ENCODE results near the gene MFN2. TPM values are rescaled to one million over a fixed set of nuclear protein-coding genes. Genes with fewer than 3 reads are reported as not detected.
A peak's percentile ranks its signal among the peaks of the same experiment; 100 is the strongest.

MFN2 gene
- total RNA-seq, 4 donors from 2014 or later: 53.8 to 71.6 (median 58.7) TPM

DNA sequence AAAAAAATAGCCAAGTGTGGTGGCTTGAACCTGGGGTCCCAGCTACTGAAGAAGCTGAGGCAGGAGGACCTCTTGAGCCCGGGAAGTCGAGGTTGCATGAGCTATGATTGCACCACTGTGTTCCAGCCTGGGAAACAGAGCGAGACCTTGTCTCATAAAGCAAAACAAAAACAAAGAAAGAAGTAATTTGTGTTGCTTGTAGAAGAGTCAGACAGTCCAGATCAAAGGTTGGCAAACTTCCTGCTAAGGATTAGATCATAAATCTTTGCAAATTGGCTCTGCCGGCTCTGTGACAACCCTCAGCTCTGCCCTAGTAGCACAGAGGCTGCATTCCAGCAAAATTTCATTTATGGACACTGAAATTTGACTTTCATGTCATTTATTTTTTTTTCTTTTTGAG is 19.0 kb upstream of the MFN2 start:
- 20 to 21% methylated on average over 4 of the region's 4 CpGs for WGBS, 2 donors
- Histone ChIP-seq H3K36me3 (peaks cover 0 to 88% (median 12%) of the 10 kb centered on the region in 3 donors), H3K4me3 (no peak overlapping the region), H3K4me1 (peaks cover 0 to 13% (median 3%) of the 10 kb centered on the region in 4 donors), H3K27me3 (no peaks in the 10 kb centered on the region), H3K9me3 (no peaks in the 10 kb centered on the region), H3K27ac (peak overlapping the region in 2 of 4 donors; percentile 38 to 39)
- peak in 1 of 2 donors; percentile 28 for DNase-seq (ENCODE audit: low spot score in 2 of 2)
- TF ChIP-seq EP300 (IDR thresholded peaks at IDR 0.05): no peak
- TF ChIP-seq POLR2A (IDR thresholded peaks at IDR 0.05): no peak
- TF ChIP-seq, protein P1, sequence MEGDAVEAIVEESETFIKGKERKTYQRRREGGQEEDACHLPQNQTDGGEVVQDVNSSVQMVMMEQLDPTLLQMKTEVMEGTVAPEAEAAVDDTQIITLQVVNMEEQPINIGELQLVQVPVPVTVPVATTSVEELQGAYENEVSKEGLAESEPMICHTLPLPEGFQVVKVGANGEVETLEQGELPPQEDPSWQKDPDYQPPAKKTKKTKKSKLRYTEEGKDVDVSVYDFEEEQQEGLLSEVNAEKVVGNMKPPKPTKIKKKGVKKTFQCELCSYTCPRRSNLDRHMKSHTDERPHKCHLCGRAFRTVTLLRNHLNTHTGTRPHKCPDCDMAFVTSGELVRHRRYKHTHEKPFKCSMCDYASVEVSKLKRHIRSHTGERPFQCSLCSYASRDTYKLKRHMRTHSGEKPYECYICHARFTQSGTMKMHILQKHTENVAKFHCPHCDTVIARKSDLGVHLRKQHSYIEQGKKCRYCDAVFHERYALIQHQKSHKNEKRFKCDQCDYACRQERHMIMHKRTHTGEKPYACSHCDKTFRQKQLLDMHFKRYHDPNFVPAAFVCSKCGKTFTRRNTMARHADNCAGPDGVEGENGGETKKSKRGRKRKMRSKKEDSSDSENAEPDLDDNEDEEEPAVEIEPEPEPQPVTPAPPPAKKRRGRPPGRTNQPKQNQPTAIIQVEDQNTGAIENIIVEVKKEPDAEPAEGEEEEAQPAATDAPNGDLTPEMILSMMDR (IDR thresholded peaks at IDR 0.05): no peak

DNA sequence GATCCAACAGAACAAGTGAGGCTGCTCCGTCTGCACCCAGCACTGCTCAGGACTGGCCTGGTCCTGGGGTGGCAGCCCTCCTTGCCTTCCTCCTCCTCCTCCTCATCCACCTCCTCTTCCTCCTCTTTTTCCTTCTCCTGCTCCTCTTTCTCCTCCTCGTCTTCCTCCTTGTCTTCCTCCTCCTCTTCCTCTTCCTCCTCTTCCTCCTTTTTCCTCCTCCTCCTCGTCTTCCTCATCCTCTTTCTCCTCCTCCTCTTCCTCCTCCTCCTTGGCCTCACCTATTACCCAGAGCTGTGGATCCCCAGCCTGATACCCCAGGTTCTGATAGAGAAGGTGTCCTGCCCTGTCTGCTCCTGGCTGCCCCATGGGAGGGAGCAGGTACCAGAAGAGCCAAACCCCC is 16.6 kb upstream of the MFN2 start:
- Histone ChIP-seq H3K27me3 (no peaks in the 10 kb centered on the region), H3K4me3 (no peak overlapping the region), H3K9me3 (no peaks in the 10 kb centered on the region), H3K36me3 (peaks cover 0 to 87% (median 12%) of the 10 kb centered on the region in 3 donors), H3K4me1 (peaks cover 0 to 13% (median 3%) of the 10 kb centered on the region in 4 donors), H3K27ac (no peak overlapping the region)
- TF ChIP-seq EP300 (IDR thresholded peaks at IDR 0.05) (no peak), POLR2A (IDR thresholded peaks at IDR 0.05) (no peak)
- TF ChIP-seq, protein P1 (IDR thresholded peaks at IDR 0.05): no peak
- DNase-seq (ENCODE audit: low spot score in 2 of 2): no peak
- whole genome bisulfite sequencing, 2 donors: 80 to 88% methylated on average over 3 of the region's 3 CpGs

DNA sequence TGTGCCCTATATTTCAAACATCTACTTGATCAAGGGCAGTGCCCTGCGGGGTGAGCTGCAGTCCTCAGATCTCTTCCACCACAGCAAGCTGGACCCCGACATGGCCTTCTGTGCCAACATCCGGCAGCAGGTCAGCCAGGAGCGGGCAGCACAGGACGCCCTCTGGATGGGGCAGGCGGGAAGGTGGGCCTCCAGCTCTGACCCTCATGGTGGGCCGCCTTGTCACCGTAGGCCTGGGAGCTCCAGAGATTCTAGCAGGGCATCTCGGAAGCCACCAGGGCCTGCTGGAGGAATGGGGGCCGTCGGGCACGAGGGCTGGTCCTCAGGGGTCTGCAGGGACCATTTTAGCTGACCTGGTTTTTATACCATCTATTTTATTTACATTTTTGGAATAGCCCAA is 15.6 kb upstream of the MFN2 start:
- Histone ChIP-seq H3K36me3 (peaks cover 0 to 83% (median 12%) of the 10 kb centered on the region in 3 donors), H3K4me3 (no peak overlapping the region), H3K4me1 (peaks cover 0 to 13% (median 3%) of the 10 kb centered on the region in 4 donors), H3K27me3 (no peaks in the 10 kb centered on the region), H3K27ac (no peak overlapping the region), H3K9me3 (no peaks in the 10 kb centered on the region)
- 88 to 95% methylated on average over 6 to 11 of the region's 12 CpGs for WGBS, 2 donors
- DNase-seq (ENCODE audit: low spot score in 2 of 2): no peak
- TF ChIP-seq, protein P1 (IDR thresholded peaks at IDR 0.05): no peak
- TF ChIP-seq EP300 (IDR thresholded peaks at IDR 0.05) (no peak), POLR2A (IDR thresholded peaks at IDR 0.05) (no peak)

DNA sequence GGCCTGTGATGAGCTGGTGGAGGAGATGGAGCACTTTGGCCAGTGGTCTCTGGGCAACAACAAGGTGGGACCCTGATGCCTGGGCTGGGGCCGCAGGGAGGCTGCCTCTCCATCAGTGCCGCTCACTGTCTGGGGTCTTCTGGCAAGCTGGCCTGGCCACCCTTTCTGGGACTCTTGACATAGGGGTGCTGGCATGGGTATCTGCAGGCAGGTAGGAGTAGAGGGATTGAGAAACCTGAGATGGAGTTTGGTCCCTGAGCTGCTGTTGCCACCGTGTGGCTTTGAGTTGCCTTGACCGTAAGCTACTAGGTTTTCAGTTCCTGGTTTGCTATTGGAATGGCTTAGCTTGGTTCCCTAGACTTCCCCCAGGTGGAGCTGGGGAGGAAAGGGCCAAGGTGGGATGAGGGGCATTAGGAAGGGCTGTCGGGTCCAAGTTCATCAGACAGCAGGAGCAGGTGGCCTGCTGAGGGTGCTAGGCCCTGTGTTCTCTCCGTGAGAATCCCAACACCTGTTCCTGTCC is 13.2 kb upstream of the MFN2 start:
- H3K9me3 ChIP-seq: no peaks in the 10 kb centered on the region
- H3K4me1 ChIP-seq: no peaks in the 10 kb centered on the region
- no peak for DNase-seq (ENCODE audit: low spot score in 2 of 2)
- peaks cover 0 to 91% (median 12%) of the 10 kb centered on the region in 3 donors for H3K36me3 ChIP-seq
- WGBS, 2 donors: 43 to 55% methylated on average over 6 of the region's 6 CpGs
- TF ChIP-seq, protein P1 (IDR thresholded peaks at IDR 0.05): peak in 3 of 5 experiments; percentile 17 to 33 (median 32)
- TF ChIP-seq POLR2A (IDR thresholded peaks at IDR 0.05): no peak
- no peak overlapping the region for H3K4me3 ChIP-seq
- H3K27ac ChIP-seq: no peak overlapping the region
- H3K27me3 ChIP-seq: no peaks in the 10 kb centered on the region

DNA sequence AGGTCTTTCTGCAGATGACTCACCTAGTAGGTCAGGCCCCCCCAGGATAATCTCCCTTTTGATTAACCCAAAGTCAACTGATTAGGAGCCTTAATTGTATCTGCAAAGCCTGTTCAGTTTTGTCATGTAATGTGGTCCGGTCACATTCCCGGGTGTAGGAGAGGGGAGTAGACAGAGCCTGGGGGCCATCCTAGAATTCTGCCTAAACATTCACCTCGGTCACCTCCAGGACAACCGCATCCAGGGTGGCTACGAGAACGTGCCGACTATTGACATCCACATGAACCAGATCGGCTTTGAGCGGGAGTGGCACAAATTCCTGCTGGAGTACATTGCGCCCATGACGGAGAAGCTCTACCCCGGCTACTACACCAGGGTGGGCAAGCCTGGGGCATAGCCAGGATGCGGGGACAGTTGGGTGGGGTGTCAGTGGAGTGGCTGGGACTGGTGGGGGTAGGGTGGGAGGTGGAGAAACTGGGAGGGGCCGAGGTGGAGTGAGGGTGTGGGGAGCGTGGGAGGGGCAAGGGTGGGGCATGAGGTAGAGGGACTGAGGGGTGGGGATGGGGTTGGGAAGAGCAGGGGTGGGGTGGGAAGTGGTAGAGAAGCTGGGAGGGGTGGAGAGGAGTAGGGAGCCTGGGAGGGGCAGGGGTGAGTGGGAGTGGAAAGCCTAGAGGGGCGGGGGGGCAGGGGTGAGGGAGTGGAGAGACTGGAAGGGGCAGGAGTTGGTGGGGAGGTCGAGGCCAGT is 9.6 kb upstream of the MFN2 start:
- no peaks in the 10 kb centered on the region for H3K9me3 ChIP-seq
- no peak overlapping the region for H3K4me3 ChIP-seq
- no peak overlapping the region for H3K27ac ChIP-seq
- TF ChIP-seq POLR2A (IDR thresholded peaks at IDR 0.05): no peak
- TF ChIP-seq, protein P1 (IDR thresholded peaks at IDR 0.05): no peak
- no peak for TF ChIP-seq EP300 (IDR thresholded peaks at IDR 0.05)
- DNase-seq (ENCODE audit: low spot score in 2 of 2): no peak
- WGBS, 2 donors: 82 to 91% methylated on average over 16 of the region's 17 CpGs
- no peaks in the 10 kb centered on the region for H3K4me1 ChIP-seq
- peaks cover 0 to 92% (median 0%) of the 10 kb centered on the region in 3 donors for H3K36me3 ChIP-seq
- no peaks in the 10 kb centered on the region for H3K27me3 ChIP-seq
